SHP77 treated with DMSO at 0.1 percent for 48 hours (cell line): Measurements from ENCODE around the gene SEC22A.
"Not testable (repeated sequence)": the region's sequence is repeated elsewhere in the genome, so short reads cannot be mapped to it uniquely, and the experiment has no call there.

Experiments
- DNase-seq: peaks from one replicate; lab custom pipeline; 2025; lab: John Stamatoyannopoulos, UW

The SEC22A gene

GRCh38 chr3:123180791-123181190 is 21.0 kb upstream of the SEC22A start:
- no peak for DNase-seq

- DNase-seq, result no peak
Measured at GRCh38 chr3:123186695-123187094, 15.0 kb upstream of the SEC22A start.

- no peak for DNase-seq
Measured at GRCh38 chr3:123188058-123188457, 13.7 kb upstream of the SEC22A start.

- DNase-seq, result no peak
Measured at GRCh38 chr3:123193448-123194101, 8.2 kb upstream of the SEC22A start.

- no peak for DNase-seq
Measured at GRCh38 chr3:123194552-123194951, 7.2 kb upstream of the SEC22A start.

- no peak for DNase-seq
Measured at GRCh38 chr3:123198372-123198771, 3.4 kb upstream of the SEC22A start.

- no peak for DNase-seq
Measured at GRCh38 chr3:123201223-123201556, 553 bp upstream of the SEC22A start.

GRCh38 chr3:123202451-123202850 is 708 bp downstream of the SEC22A start:
- DNase-seq, result no peak

GRCh38 chr3:123218990-123219389 is 17.2 kb downstream of the SEC22A start:
- no peak for DNase-seq

- not testable (repeated sequence) for DNase-seq
Measured at GRCh38 chr3:123221369-123221768, 19.6 kb downstream of the SEC22A start.

GRCh38 chr3:123225016-123225415 is 23.3 kb downstream of the SEC22A start:
- DNase-seq, result no peak

GRCh38 chr3:123226549-123226948 is 24.8 kb downstream of the SEC22A start:
- DNase-seq, result no peak

GRCh38 chr3:123229145-123229544 is 27.4 kb downstream of the SEC22A start:
- DNase-seq, result no peak

GRCh38 chr3:123236902-123237301 is 35.2 kb downstream of the SEC22A start:
- no peak for DNase-seq

- not testable (repeated sequence) for DNase-seq
Measured at GRCh38 chr3:123239186-123239585, 37.4 kb downstream of the SEC22A start.

- no peak for DNase-seq
Measured at GRCh38 chr3:123239756-123240155, 38.0 kb downstream of the SEC22A start.

- no peak for DNase-seq
Measured at GRCh38 chr3:123244128-123244527, 42.4 kb downstream of the SEC22A start.

- no peak for DNase-seq
Measured at GRCh38 chr3:123246866-123247265, 45.1 kb downstream of the SEC22A start.

- no peak for DNase-seq
Measured at GRCh38 chr3:123256256-123256655, 54.5 kb downstream of the SEC22A start.

- no peak for DNase-seq
Measured at GRCh38 chr3:123258359-123258758, 56.6 kb downstream of the SEC22A start.

- peak; percentile 19 for DNase-seq
Measured at GRCh38 chr3:123258811-123259420, 57.2 kb downstream of the SEC22A start.

GRCh38 chr3:123261666-123262065 is 59.9 kb downstream of the SEC22A start:
- no peak for DNase-seq

GRCh38 chr3:123262226-123262625 is 60.5 kb downstream of the SEC22A start:
- no peak for DNase-seq

- no peak for DNase-seq
Measured at GRCh38 chr3:123262868-123263267, 61.1 kb downstream of the SEC22A start.
